Measurements from ENCODE around the gene EEF1A1. TPM values are rescaled to one million over a fixed set of nuclear protein-coding genes. Genes with fewer than 3 reads are reported as not detected.
"Not testable (repeated sequence)": the region's sequence is repeated elsewhere in the genome, so short reads cannot be mapped to it uniquely, and the experiment has no call there.

Gene EEF1A1
- total and polyA plus RNA-seq, 2 of the 4 experiments (the other 2 are of a cell fraction), result 14,757 to 30,152 TPM

- H3K79me1 ChIP-seq (ENCODE audit: low read depth in 1 of 2, low read length in 2 of 2); H3K4me2 ChIP-seq (ENCODE audit: low read depth, low read length); H4K8ac ChIP-seq (ENCODE audit: low read depth in 2 of 2, low read length in 2 of 2); H3K56ac ChIP-seq (ENCODE audit: extremely low read depth, insufficient read depth, low read length); H2BK120ac ChIP-seq (ENCODE audit: low read depth, low read length); H2BK20ac ChIP-seq (ENCODE audit: low read depth, low read length); H4K91ac ChIP-seq (ENCODE audit: insufficient read depth, low read depth, low read length); H2AK9ac ChIP-seq (replicated peaks; ENCODE audit: low read depth, low read length, poor library complexity); ATAC-seq (ENCODE audit: low read depth); dilution Hi-C loops (cut with HindIII; ENCODE audit: low sequenced_read_pairs, unreplicated experiment); H3K4ac ChIP-seq (ENCODE audit: low read depth, low read length); H3K27ac ChIP-seq (ENCODE audit: insufficient read depth, low read length); H3K9ac ChIP-seq (ENCODE audit: low read depth, low read length); H3K9me3 ChIP-seq (ENCODE audit: control insufficient read depth, insufficient read depth, low read length); BruUV-seq (replicated peaks); H3K4me1 ChIP-seq (ENCODE audit: control insufficient read depth, insufficient read depth, low read length); POLR2A ChIA-PET (ENCODE audit: unreplicated experiment); H2BK15ac ChIP-seq (ENCODE audit: low read depth, low read length); H3K18ac ChIP-seq (ENCODE audit: low read depth, low read length); intact Hi-C loops (cut with micrococcal nuclease); H2AFZ ChIP-seq (replicated peaks; ENCODE audit: low read length, poor library complexity); H3K23ac ChIP-seq (ENCODE audit: low read depth, low read length); H4K5ac ChIP-seq (ENCODE audit: low read depth, low read length); DNase-seq; in situ Hi-C loops (cut with MboI; ENCODE audit: low sequenced_read_pairs); H3K4me3 ChIP-seq (ENCODE audit: insufficient read depth, low read depth, low read length); H3K36me3 ChIP-seq (ENCODE audit: control insufficient read depth, insufficient read depth, low read length); H2BK5ac ChIP-seq (ENCODE audit: low read depth, low read length, poor library complexity, severe bottlenecking); H3K27me3 ChIP-seq (ENCODE audit: control insufficient read depth, insufficient read depth, low read length); H3K9me1 ChIP-seq (ENCODE audit: insufficient read depth, low read length); H3K14ac ChIP-seq (replicated peaks; ENCODE audit: low read depth, low read length); H4K20me1 ChIP-seq (ENCODE audit: insufficient read depth, low read length); H2AK5ac ChIP-seq (ENCODE audit: low read depth, low read length): not testable (repeated sequence)
- 100% methylated on average over 1 of the region's 3 CpGs; no CpG with 5 or more reads in 1 of the 2 experiments for WGBS, 2 experiments (ENCODE audit: extremely low coverage in 2 of 2, insufficient read length in 1 of 2)
- CTCF ChIA-PET, result interaction anchor here (0.6 kb wide), 1 partner anchor 46 kb away, joined by 3 read pairs; no protein-coding TSS in a partner anchor
Measured at GRCh38 chr6:73542481-73542880, 21.6 kb upstream of the EEF1A1 start.

Data from IMR-90 (cell line).